GM23338 (cell line): ENCODE measurements around the gene SYNPO2. TPM values are rescaled to one million over a fixed set of nuclear protein-coding genes. Genes with fewer than 3 reads are reported as not detected.
A peak's percentile ranks its signal among the peaks of the same experiment; 100 is the strongest.

Experiments used
- ATAC-seq: fragments of 200-7000 bp; cut with Tn5 transposase; 3 replicates; pipeline ENCODE4 v1.9.1; 2020
- DNase-seq: peaks from one replicate; pipeline ENCODE4 v3.0.0-alpha.2; 2015; ENCODE audit warnings: low spot score
- H2AFZ ChIP-seq: fragments of 200-600 bp; sonication (generic); 2 replicates; pipeline ENCODE4 v1.8.0; 2016; ENCODE audit warnings: antibody characterized with exemption, mild to moderate bottlenecking, moderate library complexity
- H3F3A ChIP-seq: fragments of 200-600 bp; sonication (generic); replicated peaks from 2 replicates; pipeline ENCODE4 v1.8.0; 2017; ENCODE audit warnings: antibody characterized with exemption, mixed run types, low read depth
- H3K27ac ChIP-seq: fragments of 200-600 bp; sonication (generic); 2 replicates; pipeline ENCODE4 v1.6.1; 2016; ENCODE audit warnings: low read depth
- H3K27me3 ChIP-seq: fragments of 200-600 bp; sonication (generic); 2 replicates; pipeline ENCODE4 v1.8.0; 2016; ENCODE audit warnings: mild to moderate bottlenecking, mixed run types, moderate library complexity; ENCODE audit not compliant: insufficient read depth
- H3K36me3 ChIP-seq: fragments of 200-600 bp; sonication (generic); 2 replicates; pipeline ENCODE4 v1.8.0; 2016; ENCODE audit warnings: mild to moderate bottlenecking; ENCODE audit not compliant: insufficient read depth
- H3K4me1 ChIP-seq: fragments of 200-600 bp; sonication (generic); 2 replicates; pipeline ENCODE4 v1.8.0; 2016; ENCODE audit warnings: mild to moderate bottlenecking, moderate library complexity; ENCODE audit not compliant: insufficient read depth
- H3K4me2 ChIP-seq: fragments of 200-600 bp; sonication (generic); 2 replicates; pipeline ENCODE4 v1.7.1; 2017; ENCODE audit warnings: mixed run types
- H3K4me3 ChIP-seq: fragments of 200-600 bp; sonication (generic); 2 replicates; pipeline ENCODE4 v1.6.1; 2016; ENCODE audit warnings: mixed run types
- H3K79me2 ChIP-seq: fragments of 200-600 bp; sonication (generic); replicated peaks from 2 replicates; pipeline ENCODE4 v1.8.0; 2017; ENCODE audit warnings: mild to moderate bottlenecking; ENCODE audit not compliant: insufficient read depth
- H3K9me2 ChIP-seq: fragments of 200-600 bp; sonication (generic); 2 replicates; pipeline ENCODE4 v1.8.0; 2017; ENCODE audit not compliant: insufficient read depth
- H4K20me1 ChIP-seq: fragments of 200-600 bp; sonication (generic); replicated peaks from 2 replicates; pipeline ENCODE4 v1.8.0; 2017; ENCODE audit warnings: mild to moderate bottlenecking; ENCODE audit not compliant: insufficient read depth
- H3K27ac Mint-ChIP-seq: 2 replicates; pipeline ENCODE4 v1.8.0; 2020; ENCODE audit warnings: inconsistent platforms, mild to moderate bottlenecking, moderate library complexity, mixed read lengths
- H3K27me3 Mint-ChIP-seq: 3 replicates; pipeline ENCODE4 v1.8.0; 2022; ENCODE audit warnings: low read depth, mild to moderate bottlenecking, moderate library complexity, mixed read lengths, inconsistent platforms; ENCODE audit not compliant: insufficient read depth, poor library complexity
- H3K36me3 Mint-ChIP-seq: 3 replicates; pipeline ENCODE4 v1.8.0; 2021; ENCODE audit warnings: low read depth, mild to moderate bottlenecking, inconsistent platforms, moderate library complexity, mixed read lengths
- H3K4me1 Mint-ChIP-seq: 3 replicates; pipeline ENCODE4 v1.8.0; 2020; ENCODE audit warnings: mild to moderate bottlenecking, inconsistent platforms, mixed read lengths
- H3K4me3 Mint-ChIP-seq: 3 replicates; pipeline ENCODE4 v1.8.0; 2021; ENCODE audit warnings: moderate library complexity, mild to moderate bottlenecking, inconsistent platforms, mixed read lengths
- H3K9me3 Mint-ChIP-seq: 3 replicates; pipeline ENCODE4 v1.8.0; 2020; ENCODE audit warnings: moderate library complexity, mild to moderate bottlenecking, inconsistent platforms, mixed read lengths
- EZH2 ChIP-seq: fragments of 200-600 bp; sonication (generic); IDR thresholded peaks from one replicate; pipeline ENCODE4 v1.8.0; 2017; ENCODE audit warnings: antibody characterized with exemption, mild to moderate bottlenecking, low read depth; ENCODE audit not compliant: unreplicated experiment
- JUNB ChIP-seq: IDR thresholded peaks from one replicate; pipeline ENCODE4 v1.6.1; 2016; ENCODE audit warnings: antibody characterized with exemption; ENCODE audit not compliant: unreplicated experiment
- NANOG ChIP-seq: IDR thresholded peaks from 2 replicates; pipeline ENCODE4 v1.6.1; 2016; ENCODE audit warnings: antibody characterized with exemption, borderline replicate concordance
- POLR2AphosphoS5 ChIP-seq: IDR thresholded peaks from 2 replicates; pipeline ENCODE4 v1.6.1; 2016; ENCODE audit warnings: antibody characterized with exemption, low read depth
- STAT1 ChIP-seq: IDR thresholded peaks from one replicate; pipeline ENCODE4 v1.6.1; 2016; ENCODE audit warnings: antibody characterized with exemption; ENCODE audit not compliant: unreplicated experiment
- ZNF331 ChIP-seq: fragments of 250-450 bp; sonication (Bioruptor Pico); IDR thresholded peaks from 2 replicates; pipeline ENCODE4 v1.5.0; 2020; ENCODE audit warnings: low read depth, mild to moderate bottlenecking, moderate library complexity
- polyA plus RNA-seq: library from polyadenylated mRNA; unstranded; fragments of >200 nt; fragmentation: Nextera tagmentation; extraction: Ambion mirVana; gene quantifications from 2 replicates; pipeline ENCODE4 v1.2.1, GENCODE V29; 2016
- total RNA-seq: library from RNA; depleted of rRNA; stranded (reverse); fragments of >200 nt; shearing (Covaris generic); gene quantifications from 2 replicates; pipeline ENCODE4 v1.2.3, GENCODE V29; 2014
- TF ChIP-seq, protein P1 (sequence below): fragments of 250-450 bp; sonication (Bioruptor Pico); IDR thresholded peaks from 2 replicates; pipeline ENCODE4 v1.5.0; 2020; ENCODE audit warnings: mild to moderate bottlenecking, moderate library complexity
- TF ChIP-seq, protein P2 (sequence below), 2 experiments: fragments of 200-600 bp in 1 of 2; sonication (generic) in 1 of 2; conservative IDR thresholded peaks; 2 replicates each; pipeline versions ENCODE4 v1.5.1 to v1.6.1; 2016 to 2017; ENCODE audit warnings: antibody characterized with exemption in 2 of 2, low read depth in 2 of 2, mild to moderate bottlenecking in 2 of 2, moderate library complexity in 1 of 2

SYNPO2 gene
- total and polyA plus RNA-seq, 2 experiments from 2014 or later: 2.1 to 3.4 TPM

DNA sequence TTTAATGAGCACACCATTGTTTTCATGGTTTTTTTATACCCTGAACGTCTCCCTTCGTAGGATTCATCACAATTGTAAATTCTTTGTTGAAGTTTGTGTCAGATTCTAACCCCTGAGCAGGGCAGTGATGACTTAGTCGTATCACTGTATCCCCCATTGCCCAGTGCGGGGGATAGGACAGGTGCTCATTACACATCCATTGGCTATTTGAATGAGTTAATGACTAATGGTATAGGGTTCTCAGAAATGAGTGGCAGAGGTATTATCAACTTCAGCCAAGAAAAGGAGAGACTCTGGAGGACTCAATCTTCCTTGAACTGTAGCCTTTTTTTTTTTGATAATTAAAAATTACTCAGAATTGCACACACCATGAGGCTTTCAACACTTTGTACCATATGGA lies 64.6 kb downstream of the SYNPO2 start (continued):
- TF ChIP-seq, protein P1, sequence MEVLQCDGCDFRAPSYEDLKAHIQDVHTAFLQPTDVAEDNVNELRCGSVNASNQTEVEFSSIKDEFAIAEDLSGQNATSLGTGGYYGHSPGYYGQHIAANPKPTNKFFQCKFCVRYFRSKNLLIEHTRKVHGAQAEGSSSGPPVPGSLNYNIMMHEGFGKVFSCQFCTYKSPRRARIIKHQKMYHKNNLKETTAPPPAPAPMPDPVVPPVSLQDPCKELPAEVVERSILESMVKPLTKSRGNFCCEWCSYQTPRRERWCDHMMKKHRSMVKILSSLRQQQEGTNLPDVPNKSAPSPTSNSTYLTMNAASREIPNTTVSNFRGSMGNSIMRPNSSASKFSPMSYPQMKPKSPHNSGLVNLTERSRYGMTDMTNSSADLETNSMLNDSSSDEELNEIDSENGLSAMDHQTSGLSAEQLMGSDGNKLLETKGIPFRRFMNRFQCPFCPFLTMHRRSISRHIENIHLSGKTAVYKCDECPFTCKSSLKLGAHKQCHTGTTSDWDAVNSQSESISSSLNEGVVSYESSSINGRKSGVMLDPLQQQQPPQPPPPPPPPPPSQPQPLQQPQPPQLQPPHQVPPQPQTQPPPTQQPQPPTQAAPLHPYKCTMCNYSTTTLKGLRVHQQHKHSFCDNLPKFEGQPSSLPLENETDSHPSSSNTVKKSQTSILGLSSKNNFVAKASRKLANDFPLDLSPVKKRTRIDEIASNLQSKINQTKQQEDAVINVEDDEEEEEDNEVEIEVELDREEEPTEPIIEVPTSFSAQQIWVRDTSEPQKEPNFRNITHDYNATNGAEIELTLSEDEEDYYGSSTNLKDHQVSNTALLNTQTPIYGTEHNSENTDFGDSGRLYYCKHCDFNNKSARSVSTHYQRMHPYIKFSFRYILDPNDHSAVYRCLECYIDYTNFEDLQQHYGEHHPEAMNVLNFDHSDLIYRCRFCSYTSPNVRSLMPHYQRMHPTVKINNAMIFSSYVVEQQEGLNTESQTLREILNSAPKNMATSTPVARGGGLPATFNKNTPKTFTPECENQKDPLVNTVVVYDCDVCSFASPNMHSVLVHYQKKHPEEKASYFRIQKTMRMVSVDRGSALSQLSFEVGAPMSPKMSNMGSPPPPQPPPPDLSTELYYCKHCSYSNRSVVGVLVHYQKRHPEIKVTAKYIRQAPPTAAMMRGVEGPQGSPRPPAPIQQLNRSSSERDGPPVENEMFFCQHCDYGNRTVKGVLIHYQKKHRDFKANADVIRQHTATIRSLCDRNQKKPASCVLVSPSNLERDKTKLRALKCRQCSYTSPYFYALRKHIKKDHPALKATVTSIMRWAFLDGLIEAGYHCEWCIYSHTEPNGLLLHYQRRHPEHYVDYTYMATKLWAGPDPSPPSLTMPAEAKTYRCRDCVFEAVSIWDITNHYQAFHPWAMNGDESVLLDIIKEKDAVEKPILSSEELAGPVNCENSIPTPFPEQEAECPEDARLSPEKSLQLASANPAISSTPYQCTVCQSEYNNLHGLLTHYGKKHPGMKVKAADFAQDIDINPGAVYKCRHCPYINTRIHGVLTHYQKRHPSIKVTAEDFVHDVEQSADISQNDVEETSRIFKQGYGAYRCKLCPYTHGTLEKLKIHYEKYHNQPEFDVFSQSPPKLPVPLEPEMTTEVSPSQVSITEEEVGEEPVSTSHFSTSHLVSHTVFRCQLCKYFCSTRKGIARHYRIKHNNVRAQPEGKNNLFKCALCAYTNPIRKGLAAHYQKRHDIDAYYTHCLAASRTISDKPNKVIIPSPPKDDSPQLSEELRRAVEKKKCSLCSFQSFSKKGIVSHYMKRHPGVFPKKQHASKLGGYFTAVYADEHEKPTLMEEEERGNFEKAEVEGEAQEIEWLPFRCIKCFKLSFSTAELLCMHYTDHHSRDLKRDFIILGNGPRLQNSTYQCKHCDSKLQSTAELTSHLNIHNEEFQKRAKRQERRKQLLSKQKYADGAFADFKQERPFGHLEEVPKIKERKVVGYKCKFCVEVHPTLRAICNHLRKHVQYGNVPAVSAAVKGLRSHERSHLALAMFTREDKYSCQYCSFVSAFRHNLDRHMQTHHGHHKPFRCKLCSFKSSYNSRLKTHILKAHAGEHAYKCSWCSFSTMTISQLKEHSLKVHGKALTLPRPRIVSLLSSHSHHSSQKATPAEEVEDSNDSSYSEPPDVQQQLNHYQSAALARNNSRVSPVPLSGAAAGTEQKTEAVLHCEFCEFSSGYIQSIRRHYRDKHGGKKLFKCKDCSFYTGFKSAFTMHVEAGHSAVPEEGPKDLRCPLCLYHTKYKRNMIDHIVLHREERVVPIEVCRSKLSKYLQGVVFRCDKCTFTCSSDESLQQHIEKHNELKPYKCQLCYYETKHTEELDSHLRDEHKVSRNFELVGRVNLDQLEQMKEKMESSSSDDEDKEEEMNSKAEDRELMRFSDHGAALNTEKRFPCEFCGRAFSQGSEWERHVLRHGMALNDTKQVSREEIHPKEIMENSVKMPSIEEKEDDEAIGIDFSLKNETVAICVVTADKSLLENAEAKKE (CRISPR knock-in tag): no peak
- no peak for TF ChIP-seq ZNF331 (CRISPR knock-in tag)
- TF ChIP-seq JUNB: no peak

DNA sequence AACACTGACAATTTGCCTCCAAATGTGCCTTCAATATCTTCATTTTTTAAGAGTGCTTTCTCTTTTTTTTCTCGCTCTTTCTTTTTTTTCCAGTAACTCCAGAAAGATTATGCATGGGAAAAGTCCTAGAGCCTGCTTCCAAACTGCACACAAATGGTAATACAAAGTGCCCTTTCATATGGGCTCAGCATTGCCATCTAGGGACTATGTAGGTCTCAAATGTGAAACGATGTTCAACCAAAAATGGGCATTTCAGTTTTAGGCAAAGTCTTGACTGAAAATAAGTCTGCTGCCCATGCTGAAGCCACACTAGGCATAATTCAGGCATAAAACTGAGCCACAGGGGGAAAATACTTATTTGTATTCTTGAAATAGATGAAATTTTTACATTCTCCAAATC lies 65.6 kb downstream of the SYNPO2 start:
- Mint-ChIP-seq H3K4me3 (no peak overlapping the region), H3K9me3 (no peaks in the 10 kb centered on the region), H3K27me3 (no peaks in the 10 kb centered on the region), H3K36me3 (no peaks in the 10 kb centered on the region), H3K27ac (no peak overlapping the region), H3K4me1 (peaks cover 2% of the 10 kb centered on the region; the same call in 1 of the 3 replicates)
- Histone ChIP-seq H4K20me1 (no peaks in the 10 kb centered on the region), H3K4me1 (peaks cover 2% of the 10 kb centered on the region), H2AFZ (no peak overlapping the region), H3K36me3 (no peaks in the 10 kb centered on the region), H3K9me2 (peaks cover 4% of the 10 kb centered on the region; the same call in 1 of the 2 replicates), H3K4me2 (no peak overlapping the region), H3K27me3 (no peaks in the 10 kb centered on the region), H3K4me3 (no peak overlapping the region), H3K27ac (no peak overlapping the region), H3F3A (no peaks in the 10 kb centered on the region), H3K79me2 (no peaks in the 10 kb centered on the region)
- ATAC-seq: no peak
- no peak for DNase-seq
- TF ChIP-seq POLR2AphosphoS5 (no peak), EZH2 (no peak), ZNF331 (CRISPR knock-in tag) (no peak), NANOG (no peak), STAT1 (no peak)
- TF ChIP-seq, protein P2, sequence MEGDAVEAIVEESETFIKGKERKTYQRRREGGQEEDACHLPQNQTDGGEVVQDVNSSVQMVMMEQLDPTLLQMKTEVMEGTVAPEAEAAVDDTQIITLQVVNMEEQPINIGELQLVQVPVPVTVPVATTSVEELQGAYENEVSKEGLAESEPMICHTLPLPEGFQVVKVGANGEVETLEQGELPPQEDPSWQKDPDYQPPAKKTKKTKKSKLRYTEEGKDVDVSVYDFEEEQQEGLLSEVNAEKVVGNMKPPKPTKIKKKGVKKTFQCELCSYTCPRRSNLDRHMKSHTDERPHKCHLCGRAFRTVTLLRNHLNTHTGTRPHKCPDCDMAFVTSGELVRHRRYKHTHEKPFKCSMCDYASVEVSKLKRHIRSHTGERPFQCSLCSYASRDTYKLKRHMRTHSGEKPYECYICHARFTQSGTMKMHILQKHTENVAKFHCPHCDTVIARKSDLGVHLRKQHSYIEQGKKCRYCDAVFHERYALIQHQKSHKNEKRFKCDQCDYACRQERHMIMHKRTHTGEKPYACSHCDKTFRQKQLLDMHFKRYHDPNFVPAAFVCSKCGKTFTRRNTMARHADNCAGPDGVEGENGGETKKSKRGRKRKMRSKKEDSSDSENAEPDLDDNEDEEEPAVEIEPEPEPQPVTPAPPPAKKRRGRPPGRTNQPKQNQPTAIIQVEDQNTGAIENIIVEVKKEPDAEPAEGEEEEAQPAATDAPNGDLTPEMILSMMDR (conservative IDR thresholded peaks at IDR 0.05; ENCODE audit: low read depth in 2 of 2): peak; percentile 29 to 40; a peak in 3 of 4 replicates
